SK-N-SH treated with all-trans-retinoic acid at 6 μM for 48 hours (cell line): ENCODE measurements around the gene GALC.

Source experiments
- ATAC-seq: fragments of 200-7000 bp; cut with Tn5 transposase; 3 replicates; pipeline ENCODE4 v1.9.1; 2020; ENCODE audit warnings: mild to moderate bottlenecking, moderate library complexity
- BACH2 ChIP-seq: fragments of 250-450 bp; sonication (Bioruptor Pico); IDR thresholded peaks from 2 replicates; pipeline ENCODE4 v1.9.0; 2021; ENCODE audit warnings: mild to moderate bottlenecking, borderline replicate concordance
- CREB5 ChIP-seq: fragments of 250-450 bp; sonication (Bioruptor Pico); IDR thresholded peaks from 2 replicates; pipeline ENCODE4 v1.5.1; 2020; ENCODE audit warnings: low read depth, mild to moderate bottlenecking, moderate library complexity
- CSDC2 ChIP-seq: fragments of 250-450 bp; sonication (Bioruptor Pico); IDR thresholded peaks from 2 replicates; pipeline ENCODE4 v1.5.0; 2020; ENCODE audit warnings: mild to moderate bottlenecking, moderate library complexity
- CSRNP3 ChIP-seq: fragments of 250-450 bp; sonication (Bioruptor Pico); IDR thresholded peaks from 2 replicates; pipeline ENCODE4 v1.5.1; 2021; ENCODE audit warnings: mild to moderate bottlenecking, moderate library complexity
- ESRRG ChIP-seq: fragments of 250-450 bp; sonication (Bioruptor Pico); IDR thresholded peaks from 2 replicates; pipeline ENCODE4 v1.6.1; 2021; ENCODE audit warnings: mild to moderate bottlenecking
- GLIS3 ChIP-seq: fragments of 250-450 bp; sonication (Bioruptor Pico); IDR thresholded peaks from 2 replicates; pipeline ENCODE4 v1.5.0; 2020; ENCODE audit warnings: mild to moderate bottlenecking, moderate library complexity
- ISL1 ChIP-seq: fragments of 250-450 bp; sonication (Bioruptor Pico); IDR thresholded peaks from 2 replicates; pipeline ENCODE4 v2.1.2; 2022; ENCODE audit warnings: mild to moderate bottlenecking, moderate library complexity
- OSR1 ChIP-seq: fragments of 250-450 bp; sonication (Bioruptor Pico); IDR thresholded peaks from 2 replicates; pipeline ENCODE4 v1.8.0; 2022; ENCODE audit warnings: moderate library complexity, mild to moderate bottlenecking, inconsistent platforms
- PATZ1 ChIP-seq: fragments of 250-450 bp; sonication (Bioruptor Pico); IDR thresholded peaks from 2 replicates; pipeline ENCODE4 v1.8.0; 2020; ENCODE audit warnings: mild to moderate bottlenecking, moderate library complexity, borderline replicate concordance
- POU6F1 ChIP-seq: fragments of 250-450 bp; sonication (Bioruptor Pico); IDR thresholded peaks from 2 replicates; pipeline ENCODE4 v1.8.0; 2021; ENCODE audit warnings: low read depth, mild to moderate bottlenecking, moderate library complexity, borderline replicate concordance
- PPARA ChIP-seq: fragments of 250-450 bp; sonication (Bioruptor Pico); IDR thresholded peaks from 2 replicates; pipeline ENCODE4 v1.5.0; 2020; ENCODE audit warnings: mild to moderate bottlenecking, borderline replicate concordance
- SNAI2 ChIP-seq: fragments of 250-450 bp; sonication (Bioruptor Pico); IDR thresholded peaks from 2 replicates; pipeline ENCODE4 v1.5.0; 2020; ENCODE audit warnings: mild to moderate bottlenecking, moderate library complexity
- TCF4 ChIP-seq: fragments of 250-450 bp; sonication (Bioruptor Pico); IDR thresholded peaks from 2 replicates; pipeline ENCODE4 v1.8.0; 2021; ENCODE audit warnings: mild to moderate bottlenecking, moderate library complexity, borderline replicate concordance
- TOX ChIP-seq: fragments of 250-450 bp; sonication (Bioruptor Pico); IDR thresholded peaks from 2 replicates; pipeline ENCODE4 v1.8.0; 2021; ENCODE audit warnings: mild to moderate bottlenecking, moderate library complexity, borderline replicate concordance
- TSHZ2 ChIP-seq: fragments of 250-450 bp; sonication (Bioruptor Pico); IDR thresholded peaks from 2 replicates; pipeline ENCODE4 v1.5.0; 2020; ENCODE audit warnings: mild to moderate bottlenecking, moderate library complexity
- ZC3H10 ChIP-seq: fragments of 250-450 bp; sonication (Bioruptor Pico); IDR thresholded peaks from 2 replicates; pipeline ENCODE4 v1.5.1; 2021; ENCODE audit warnings: mild to moderate bottlenecking, moderate library complexity
- ZFP3 ChIP-seq: fragments of 250-450 bp; sonication (Bioruptor Pico); IDR thresholded peaks from 2 replicates; pipeline ENCODE4 v1.5.0; 2020; ENCODE audit warnings: mild to moderate bottlenecking, moderate library complexity
- ZFP30 ChIP-seq: fragments of 450-650 bp; formaldehyde crosslinking; IDR thresholded peaks from 2 replicates; pipeline ENCODE4 v1.5.0; 2022; ENCODE audit warnings: mild to moderate bottlenecking, moderate library complexity
- ZNF565 ChIP-seq: fragments of 450-650 bp; formaldehyde crosslinking; conservative IDR thresholded peaks from 2 replicates; pipeline ENCODE4 v1.5.0; 2020; ENCODE audit warnings: low read depth, mild to moderate bottlenecking, moderate library complexity
- ZNF70 ChIP-seq: fragments of 450-650 bp; formaldehyde crosslinking; IDR thresholded peaks from 2 replicates; pipeline ENCODE4 v1.5.0; 2020; ENCODE audit warnings: mild to moderate bottlenecking, moderate library complexity
- ZNF8 ChIP-seq: fragments of 450-650 bp; formaldehyde crosslinking; IDR thresholded peaks from 2 replicates; pipeline ENCODE4 v1.5.0; 2020; ENCODE audit warnings: mild to moderate bottlenecking, moderate library complexity

The GALC gene

GRCh38 chr14:87960013-87960787, 32.8 kb downstream of the GALC start:
- TF ChIP-seq PPARA (CRISPR knock-in tag) (no peak), GLIS3 (CRISPR knock-in tag) (no peak), ZC3H10 (CRISPR knock-in tag) (no peak), SNAI2 (CRISPR knock-in tag) (no peak), BACH2 (CRISPR knock-in tag) (no peak), CREB5 (CRISPR knock-in tag) (no peak), OSR1 (CRISPR knock-in tag) (no peak), TCF4 (CRISPR knock-in tag) (no peak), ZNF8 (CRISPR knock-in tag) (no peak), TSHZ2 (CRISPR knock-in tag) (no peak), ESRRG (CRISPR knock-in tag) (no peak), POU6F1 (CRISPR knock-in tag) (no peak), CSDC2 (CRISPR knock-in tag) (no peak), ZFP30 (CRISPR knock-in tag) (no peak), TOX (CRISPR knock-in tag) (no peak)
- no peak for ATAC-seq

- no peak for ATAC-seq
- TF ChIP-seq OSR1 (CRISPR knock-in tag) (no peak), PPARA (CRISPR knock-in tag) (no peak), ZNF565 (CRISPR knock-in tag) (no peak), TSHZ2 (CRISPR knock-in tag) (no peak), GLIS3 (CRISPR knock-in tag) (no peak), CSDC2 (CRISPR knock-in tag) (no peak), ZFP3 (CRISPR knock-in tag) (no peak), ZNF70 (CRISPR knock-in tag) (no peak), BACH2 (CRISPR knock-in tag) (no peak), ESRRG (CRISPR knock-in tag) (no peak), ZFP30 (CRISPR knock-in tag) (no peak), ISL1 (CRISPR knock-in tag) (no peak), CSRNP3 (CRISPR knock-in tag) (no peak), TOX (CRISPR knock-in tag) (no peak), TCF4 (CRISPR knock-in tag) (no peak), CREB5 (CRISPR knock-in tag) (no peak), ZC3H10 (CRISPR knock-in tag) (no peak), PATZ1 (CRISPR knock-in tag) (no peak)
Measured at GRCh38 chr14:87955501-87955900, 37.5 kb downstream of the GALC start.
